Liver (tissue), 3 donors: ENCODE measurements around the gene GLMP.

Source experiments
- ATF3 ChIP-seq: IDR thresholded peaks from 2 replicates; pipeline ENCODE4 v1.6.1; 2016; ENCODE audit warnings: antibody characterized with exemption
- CTCF ChIP-seq: fragments of 150-350 bp; IDR thresholded peaks from 2 replicates; pipeline ENCODE4 v1.5.1; 2017; ENCODE audit warnings: improper control_type of control experiment, low read depth, low read length; ENCODE audit not compliant: missing input control
- EGR1 ChIP-seq, 2 donors: IDR thresholded peaks; 2 replicates each; pipeline ENCODE4 v1.6.1; 2016 to 2018; ENCODE audit warnings: antibody characterized with exemption in 2 of 2, low read depth in 2 of 2
- FOXA1 ChIP-seq: IDR thresholded peaks from 2 replicates; pipeline ENCODE4 v1.6.1; 2016; ENCODE audit warnings: antibody characterized with exemption
- HNF4A ChIP-seq, 2 donors: conservative IDR thresholded peaks; 2 replicates each; pipeline ENCODE4 v1.6.1; 2016; ENCODE audit warnings: antibody characterized with exemption in 2 of 2, mild to moderate bottlenecking in 2 of 2
- JUND ChIP-seq, 2 donors: IDR thresholded peaks; 2 replicates each; pipeline ENCODE4 v1.6.1; 2016; ENCODE audit warnings: antibody characterized with exemption in 2 of 2
- RAD21 ChIP-seq, 2 donors: IDR thresholded peaks; 2 replicates each; pipeline ENCODE4 v1.6.1; 2016; ENCODE audit warnings: antibody characterized with exemption in 2 of 2, mild to moderate bottlenecking in 2 of 2
- RXRA ChIP-seq, 2 donors: IDR thresholded peaks; 2 replicates each; pipeline ENCODE4 v1.6.1; 2017 to 2018; ENCODE audit warnings: antibody characterized with exemption in 2 of 2, mild to moderate bottlenecking in 1 of 2
- SP1 ChIP-seq: IDR thresholded peaks from 2 replicates; pipeline ENCODE4 v1.6.1; 2018; ENCODE audit warnings: antibody characterized with exemption, mild to moderate bottlenecking
- TAF1 ChIP-seq: conservative IDR thresholded peaks from 2 replicates; pipeline ENCODE4 v1.6.1; 2016; ENCODE audit warnings: antibody characterized with exemption, mild to moderate bottlenecking
- YY1 ChIP-seq: IDR thresholded peaks from 2 replicates; pipeline ENCODE4 v1.6.1; 2016; ENCODE audit warnings: antibody characterized with exemption, mild to moderate bottlenecking
- ZBTB33 ChIP-seq: IDR thresholded peaks from 2 replicates; pipeline ENCODE4 v1.6.1; 2016; ENCODE audit warnings: antibody characterized with exemption
- TF ChIP-seq, protein P1 (sequence below): IDR thresholded peaks from 2 replicates; pipeline ENCODE4 v1.6.1; 2016; ENCODE audit warnings: antibody characterized with exemption
- TF ChIP-seq, protein P2 (sequence below): IDR thresholded peaks from 2 replicates; pipeline ENCODE4 v1.6.1; 2016; ENCODE audit warnings: antibody characterized with exemption, mild to moderate bottlenecking
- donor health status: healthy.
- donor health status: healthy.

GRCh38 chr1:156291226-156292061 is 4.0 kb downstream of the GLMP start:
- TF ChIP-seq CTCF = no peak
- peak; percentile 81 to 91 for TF ChIP-seq JUND (IDR thresholded peaks at IDR 0.05)
- TF ChIP-seq TAF1 = peak; percentile 84
- TF ChIP-seq SP1 = peak; percentile 98
- TF ChIP-seq, protein P1, sequence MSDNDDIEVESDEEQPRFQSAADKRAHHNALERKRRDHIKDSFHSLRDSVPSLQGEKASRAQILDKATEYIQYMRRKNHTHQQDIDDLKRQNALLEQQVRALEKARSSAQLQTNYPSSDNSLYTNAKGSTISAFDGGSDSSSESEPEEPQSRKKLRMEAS = peak; percentile 75
- TF ChIP-seq RAD21 (IDR thresholded peaks at IDR 0.05) = peak in 1 of 2 donors; percentile 26
- peak; percentile 89 for TF ChIP-seq YY1
- peak; percentile 41 for TF ChIP-seq FOXA1
- peak; percentile 85 to 88 for TF ChIP-seq RXRA (IDR thresholded peaks at IDR 0.05)
- TF ChIP-seq, protein P2, sequence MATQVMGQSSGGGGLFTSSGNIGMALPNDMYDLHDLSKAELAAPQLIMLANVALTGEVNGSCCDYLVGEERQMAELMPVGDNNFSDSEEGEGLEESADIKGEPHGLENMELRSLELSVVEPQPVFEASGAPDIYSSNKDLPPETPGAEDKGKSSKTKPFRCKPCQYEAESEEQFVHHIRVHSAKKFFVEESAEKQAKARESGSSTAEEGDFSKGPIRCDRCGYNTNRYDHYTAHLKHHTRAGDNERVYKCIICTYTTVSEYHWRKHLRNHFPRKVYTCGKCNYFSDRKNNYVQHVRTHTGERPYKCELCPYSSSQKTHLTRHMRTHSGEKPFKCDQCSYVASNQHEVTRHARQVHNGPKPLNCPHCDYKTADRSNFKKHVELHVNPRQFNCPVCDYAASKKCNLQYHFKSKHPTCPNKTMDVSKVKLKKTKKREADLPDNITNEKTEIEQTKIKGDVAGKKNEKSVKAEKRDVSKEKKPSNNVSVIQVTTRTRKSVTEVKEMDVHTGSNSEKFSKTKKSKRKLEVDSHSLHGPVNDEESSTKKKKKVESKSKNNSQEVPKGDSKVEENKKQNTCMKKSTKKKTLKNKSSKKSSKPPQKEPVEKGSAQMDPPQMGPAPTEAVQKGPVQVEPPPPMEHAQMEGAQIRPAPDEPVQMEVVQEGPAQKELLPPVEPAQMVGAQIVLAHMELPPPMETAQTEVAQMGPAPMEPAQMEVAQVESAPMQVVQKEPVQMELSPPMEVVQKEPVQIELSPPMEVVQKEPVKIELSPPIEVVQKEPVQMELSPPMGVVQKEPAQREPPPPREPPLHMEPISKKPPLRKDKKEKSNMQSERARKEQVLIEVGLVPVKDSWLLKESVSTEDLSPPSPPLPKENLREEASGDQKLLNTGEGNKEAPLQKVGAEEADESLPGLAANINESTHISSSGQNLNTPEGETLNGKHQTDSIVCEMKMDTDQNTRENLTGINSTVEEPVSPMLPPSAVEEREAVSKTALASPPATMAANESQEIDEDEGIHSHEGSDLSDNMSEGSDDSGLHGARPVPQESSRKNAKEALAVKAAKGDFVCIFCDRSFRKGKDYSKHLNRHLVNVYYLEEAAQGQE = peak; percentile 67
- TF ChIP-seq ATF3 = peak; percentile 30
- peak; percentile 96 for TF ChIP-seq ZBTB33
- peak; percentile 99 for TF ChIP-seq HNF4A (conservative IDR thresholded peaks at IDR 0.05)
- peak in 1 of 2 donors; percentile 65 for TF ChIP-seq EGR1 (IDR thresholded peaks at IDR 0.05; ENCODE audit: low read depth in 2 of 2)
